AG04449 (cell line): ENCODE measurements around the gene CNOT6.
"Not testable (repeated sequence)": the region's sequence is repeated elsewhere in the genome, so short reads cannot be mapped to it uniquely, and the experiment has no call there.

ENCODE experiments used
- CTCF ChIA-PET: fragments of 350-600 bp; formaldehyde crosslinking; extraction: SDS; loops from one replicate; lab custom pipeline; 2021; ENCODE audit warnings: antibody characterized with exemption; lab: Yijun Ruan, JAX
- POLR2A ChIA-PET: fragments of 400-600, 350-600 bp; formaldehyde crosslinking; extraction: SDS; loops from one replicate; lab custom pipeline; 2020; ENCODE audit warnings: antibody characterized with exemption, inconsistent platforms; lab: Yijun Ruan, JAX
- DNase-seq: peaks from one replicate; pipeline ENCODE4 v3.0.0-alpha.2; 2010; ENCODE audit warnings: low read depth, low spot score
- H3K4me3 ChIP-seq: 2 replicates; pipeline ENCODE4 v1.5.1; 2011; ENCODE audit warnings: low read depth, mild to moderate bottlenecking, control low read depth, low read length
- TF ChIP-seq, protein P1 (sequence below): IDR thresholded peaks from one replicate; pipeline ENCODE4 v1.5.1; 2011; ENCODE audit warnings: mild to moderate bottlenecking, moderate library complexity, low read length, control low read depth, inconsistent platforms; ENCODE audit not compliant: insufficient read depth; ENCODE audit errors: missing control alignments

Gene CNOT6

DNA sequence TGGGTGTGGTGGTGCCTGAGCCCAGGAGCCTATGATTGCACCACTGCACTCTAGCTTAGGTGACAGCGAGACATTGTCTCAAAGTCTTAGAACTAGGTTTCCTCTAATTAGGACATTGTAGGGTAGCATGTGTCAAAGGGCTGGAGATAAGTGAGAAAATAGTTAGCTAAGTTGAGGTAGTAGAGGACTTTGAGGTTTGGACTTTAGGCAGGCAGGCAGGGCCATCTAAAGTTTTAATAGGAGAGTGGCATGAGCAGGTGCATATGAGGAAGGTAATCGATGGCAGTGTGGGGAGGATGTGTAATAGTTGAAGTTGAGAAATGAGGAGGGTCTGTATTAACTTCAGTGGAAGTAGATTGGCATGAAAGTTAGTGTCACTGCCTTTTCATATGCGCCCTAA is 21.1 kb downstream of the CNOT6 start:
- CTCF ChIA-PET, result interaction anchor here (1.0 kb wide), 2 partner anchors 91 to 201 kb away, joined by 3 read pairs; no protein-coding TSS in a partner anchor
- TF ChIP-seq, protein P1, sequence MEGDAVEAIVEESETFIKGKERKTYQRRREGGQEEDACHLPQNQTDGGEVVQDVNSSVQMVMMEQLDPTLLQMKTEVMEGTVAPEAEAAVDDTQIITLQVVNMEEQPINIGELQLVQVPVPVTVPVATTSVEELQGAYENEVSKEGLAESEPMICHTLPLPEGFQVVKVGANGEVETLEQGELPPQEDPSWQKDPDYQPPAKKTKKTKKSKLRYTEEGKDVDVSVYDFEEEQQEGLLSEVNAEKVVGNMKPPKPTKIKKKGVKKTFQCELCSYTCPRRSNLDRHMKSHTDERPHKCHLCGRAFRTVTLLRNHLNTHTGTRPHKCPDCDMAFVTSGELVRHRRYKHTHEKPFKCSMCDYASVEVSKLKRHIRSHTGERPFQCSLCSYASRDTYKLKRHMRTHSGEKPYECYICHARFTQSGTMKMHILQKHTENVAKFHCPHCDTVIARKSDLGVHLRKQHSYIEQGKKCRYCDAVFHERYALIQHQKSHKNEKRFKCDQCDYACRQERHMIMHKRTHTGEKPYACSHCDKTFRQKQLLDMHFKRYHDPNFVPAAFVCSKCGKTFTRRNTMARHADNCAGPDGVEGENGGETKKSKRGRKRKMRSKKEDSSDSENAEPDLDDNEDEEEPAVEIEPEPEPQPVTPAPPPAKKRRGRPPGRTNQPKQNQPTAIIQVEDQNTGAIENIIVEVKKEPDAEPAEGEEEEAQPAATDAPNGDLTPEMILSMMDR, result no peak
- DNase-seq, result no peak
- POLR2A ChIA-PET, result no interaction called here
- no peak overlapping the region for H3K4me3 ChIP-seq

GRCh38 chr5:180515974-180516373 is 21.8 kb downstream of the CNOT6 start:
- DNase-seq, POLR2A ChIA-PET, H3K4me3 ChIP-seq: not testable (repeated sequence)
- CTCF ChIA-PET, result interaction anchor here (1.0 kb wide), 2 partner anchors 90 to 201 kb away, joined by 3 read pairs; no protein-coding TSS in a partner anchor

- no peak overlapping the region for H3K4me3 ChIP-seq
- POLR2A ChIA-PET, result no interaction called here
- TF ChIP-seq, protein P1, result no peak
- CTCF ChIA-PET, result interaction anchor here (1.0 kb wide), 2 partner anchors 90 to 202 kb away, joined by 3 read pairs; no protein-coding TSS in a partner anchor
- no peak for DNase-seq
These were observed 22.3 kb downstream of the CNOT6 start for GRCh38 chr5:180516440-180516839.

DNA sequence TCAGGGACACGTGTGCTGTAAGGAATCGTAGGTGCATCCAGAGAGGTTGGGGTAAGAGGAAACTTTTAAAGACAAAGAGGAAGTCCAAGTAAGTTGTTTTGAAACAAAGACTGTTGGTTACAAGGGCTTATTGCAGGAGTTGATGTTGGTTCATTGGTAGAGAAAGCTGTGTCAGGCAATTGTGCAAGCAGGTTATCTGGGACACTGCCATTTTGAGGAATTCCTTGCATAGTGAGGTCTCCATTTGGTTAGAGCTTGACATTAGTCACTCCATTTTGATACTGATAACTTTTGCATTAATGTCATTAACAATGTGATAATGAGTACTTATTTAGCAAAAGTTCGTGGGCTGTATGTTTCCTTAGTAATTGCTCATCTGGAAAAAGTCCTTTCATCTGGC is 24.9 kb downstream of the CNOT6 start:
- CTCF ChIA-PET, result interaction anchor here (1.2 kb wide), 1 partner anchor 191 kb away, joined by 4 read pairs; no protein-coding TSS in a partner anchor
- TF ChIP-seq, protein P1, result no peak
- POLR2A ChIA-PET, result no interaction called here
- no peak for DNase-seq
- H3K4me3 ChIP-seq, result no peak overlapping the region

GRCh38 chr5:180521101-180521500 is 26.9 kb downstream of the CNOT6 start:
- CTCF ChIA-PET, result interaction anchor here (1.0 kb wide), 1 partner anchor 18 kb away, joined by 3 read pairs; no protein-coding TSS in a partner anchor
- POLR2A ChIA-PET, result no interaction called here
- no peak overlapping the region for H3K4me3 ChIP-seq
- no peak for DNase-seq
- TF ChIP-seq, protein P1, result no peak

DNA sequence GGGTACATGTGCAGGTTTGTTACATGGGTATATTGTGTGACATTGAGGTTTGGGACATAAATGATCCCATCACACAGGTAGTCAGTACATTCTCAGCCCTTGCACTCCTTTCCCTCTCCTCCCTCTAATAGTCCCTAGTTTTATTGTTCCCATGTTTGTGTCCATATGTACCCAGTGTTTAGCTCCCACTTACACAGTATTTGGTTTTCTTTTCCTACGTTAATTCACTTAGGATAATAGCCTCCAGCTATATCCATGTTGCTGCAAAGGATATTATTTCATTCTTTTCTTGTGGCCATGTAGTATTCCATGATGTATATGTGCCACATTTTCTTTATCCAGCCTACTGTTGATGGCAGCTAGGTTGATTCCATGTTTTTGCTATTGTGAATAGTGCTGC is 27.4 kb downstream of the CNOT6 start:
- CTCF ChIA-PET, result interaction anchor here (0.6 kb wide), 1 partner anchor 83 kb away, joined by 3 read pairs; no protein-coding TSS in a partner anchor

More for the DNA sequence above, 27.4 kb downstream of the CNOT6 start:
- no peak for DNase-seq
- H3K4me3 ChIP-seq, result no peak overlapping the region
- TF ChIP-seq, protein P1, result no peak
- POLR2A ChIA-PET, result no interaction called here
